Measurements from ENCODE around the gene DPH1.

GRCh38 chr17:2009737-2010136, 20.2 kb upstream of the DPH1 start:
- TF ChIP-seq, protein P1, sequence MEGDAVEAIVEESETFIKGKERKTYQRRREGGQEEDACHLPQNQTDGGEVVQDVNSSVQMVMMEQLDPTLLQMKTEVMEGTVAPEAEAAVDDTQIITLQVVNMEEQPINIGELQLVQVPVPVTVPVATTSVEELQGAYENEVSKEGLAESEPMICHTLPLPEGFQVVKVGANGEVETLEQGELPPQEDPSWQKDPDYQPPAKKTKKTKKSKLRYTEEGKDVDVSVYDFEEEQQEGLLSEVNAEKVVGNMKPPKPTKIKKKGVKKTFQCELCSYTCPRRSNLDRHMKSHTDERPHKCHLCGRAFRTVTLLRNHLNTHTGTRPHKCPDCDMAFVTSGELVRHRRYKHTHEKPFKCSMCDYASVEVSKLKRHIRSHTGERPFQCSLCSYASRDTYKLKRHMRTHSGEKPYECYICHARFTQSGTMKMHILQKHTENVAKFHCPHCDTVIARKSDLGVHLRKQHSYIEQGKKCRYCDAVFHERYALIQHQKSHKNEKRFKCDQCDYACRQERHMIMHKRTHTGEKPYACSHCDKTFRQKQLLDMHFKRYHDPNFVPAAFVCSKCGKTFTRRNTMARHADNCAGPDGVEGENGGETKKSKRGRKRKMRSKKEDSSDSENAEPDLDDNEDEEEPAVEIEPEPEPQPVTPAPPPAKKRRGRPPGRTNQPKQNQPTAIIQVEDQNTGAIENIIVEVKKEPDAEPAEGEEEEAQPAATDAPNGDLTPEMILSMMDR (IDR thresholded peaks at IDR 0.05): no peak
- TF ChIP-seq POLR2AphosphoS5 (IDR thresholded peaks at IDR 0.05) (no peak), POLR2A (IDR thresholded peaks at IDR 0.05) (no peak)

Measured in gastroesophageal sphincter (tissue), 3 donors.